GM19023 (cell line): ENCODE results near the gene GNAS.
"Not testable (repeated sequence)": the region's sequence is repeated elsewhere in the genome, so short reads cannot be mapped to it uniquely, and the experiment has no call there.

ENCODE experiments used
- ATAC-seq: cut with Tn5 transposase; IDR thresholded peaks from one replicate; pipeline ENCODE4 v1.9.1; 2021; ENCODE audit warnings: mild to moderate bottlenecking, moderate library complexity; ENCODE audit not compliant: unreplicated experiment

Gene GNAS

DNA sequence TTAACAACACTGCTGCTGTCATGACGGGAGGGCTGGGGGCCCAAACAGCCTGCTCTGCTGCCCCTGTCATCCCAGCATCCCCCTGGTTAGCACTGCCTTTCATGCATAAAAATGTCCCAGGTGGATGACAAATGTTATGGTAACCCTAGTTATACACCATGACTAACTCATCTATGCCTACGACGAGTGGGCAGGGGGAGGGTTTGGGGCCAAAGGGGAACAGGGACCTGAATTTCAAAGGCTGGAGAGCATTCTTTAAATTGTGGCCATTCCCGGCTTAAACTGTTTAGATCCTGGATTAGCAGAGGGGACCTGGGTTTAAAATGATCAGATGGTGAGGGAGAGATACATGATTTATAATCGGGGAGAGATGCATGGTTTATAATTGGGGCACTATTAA is 26.2 kb upstream of the GNAS start:
- ATAC-seq: no peak

DNA sequence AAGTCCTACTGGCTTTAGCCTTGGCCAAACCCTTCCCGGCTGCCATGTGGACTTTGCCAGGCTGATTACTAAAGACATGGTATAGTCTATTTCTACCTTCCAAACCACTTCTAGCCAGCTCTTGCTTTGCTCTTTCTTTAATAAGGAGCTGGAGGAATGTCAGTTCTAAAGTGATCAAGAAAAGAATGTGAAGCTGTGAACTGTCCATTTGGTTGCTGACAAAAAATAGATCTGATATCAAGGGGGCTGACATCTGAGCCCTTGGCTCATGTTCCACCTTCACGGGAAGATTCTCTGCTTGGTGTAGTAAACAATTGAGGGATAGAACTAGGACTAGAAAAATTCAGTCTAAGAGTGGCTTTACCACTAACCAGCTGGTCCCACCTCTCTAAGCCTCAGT is 24.4 kb upstream of the GNAS start:
- ATAC-seq: no peak

GRCh38 chr20:58828804-58829203 is 23.7 kb upstream of the GNAS start:
- not testable (repeated sequence) for ATAC-seq

GRCh38 chr20:58829531-58829941 is 23.0 kb upstream of the GNAS start:
- no peak for ATAC-seq

- no peak for ATAC-seq
Measured at GRCh38 chr20:58832457-58832856, 20.1 kb upstream of the GNAS start.

DNA sequence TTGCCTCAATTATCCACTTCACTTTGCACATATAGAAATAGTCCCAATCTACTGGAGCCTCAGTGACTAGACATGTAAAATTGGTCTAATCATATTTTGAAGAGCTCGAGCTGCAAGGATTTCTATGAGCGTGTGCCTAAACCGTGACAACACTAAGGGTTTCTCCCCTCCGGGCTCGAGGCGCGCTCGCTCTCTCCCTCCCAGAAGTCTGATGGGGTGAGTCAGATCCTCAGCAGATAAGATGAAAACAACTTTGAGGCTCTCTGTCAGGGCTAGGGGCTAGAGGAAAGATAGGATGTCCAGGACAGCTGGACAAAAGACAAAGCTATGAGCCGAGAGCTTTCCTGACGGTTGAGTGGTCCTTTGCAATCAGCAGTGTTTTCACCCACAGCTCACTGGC is 18.6 kb upstream of the GNAS start:
- ATAC-seq: no peak

GRCh38 chr20:58835231-58835630 is 17.3 kb upstream of the GNAS start:
- no peak for ATAC-seq

DNA sequence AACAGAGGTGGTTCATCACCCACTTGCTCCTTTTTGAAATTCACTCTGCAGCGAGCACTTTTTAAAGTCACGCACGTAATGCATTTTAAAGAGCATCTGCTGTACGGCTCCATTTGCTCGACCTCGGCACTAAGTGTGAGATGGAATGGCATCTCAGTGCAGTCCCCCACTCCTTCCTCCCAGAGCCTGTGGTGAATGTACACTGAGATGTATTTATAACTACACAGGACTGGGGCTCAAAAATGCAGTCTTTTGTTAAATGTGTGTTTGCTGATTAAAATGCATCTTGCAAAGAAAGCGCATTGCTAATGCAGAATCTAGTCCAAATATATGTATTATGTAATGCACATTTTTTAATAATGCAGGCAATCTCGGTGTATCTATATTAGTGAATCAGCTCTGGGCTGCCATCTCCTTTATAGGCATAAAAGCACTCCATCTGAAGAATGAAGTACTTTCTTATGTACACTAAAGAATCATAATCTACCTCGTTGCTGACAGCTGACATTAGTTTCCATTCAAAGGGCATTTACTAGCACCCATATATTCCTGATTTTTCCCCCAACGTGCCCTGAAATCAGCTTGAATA is 15.8 kb upstream of the GNAS start:
- ATAC-seq: no peak

DNA sequence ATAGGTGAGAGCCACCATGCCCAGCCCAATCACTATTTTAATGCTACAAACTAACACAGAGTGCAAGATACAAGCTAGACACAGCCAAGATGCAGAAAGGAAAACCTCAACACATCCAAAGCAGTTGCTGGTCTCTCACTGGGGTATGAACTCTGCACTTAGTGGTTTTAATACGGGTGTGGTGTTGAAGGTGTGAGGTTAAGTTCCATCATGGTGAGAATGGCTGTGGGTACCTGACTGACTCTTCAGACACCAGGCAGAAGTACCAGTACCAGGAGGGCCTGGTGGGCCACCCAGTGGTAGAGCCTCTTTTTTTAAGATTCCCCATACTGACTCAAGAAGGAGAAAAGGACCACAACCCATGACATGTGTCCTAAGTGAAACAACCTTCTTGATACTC is 14.8 kb upstream of the GNAS start:
- ATAC-seq: no peak

GRCh38 chr20:58838174-58838573 is 14.3 kb upstream of the GNAS start:
- ATAC-seq: no peak

GRCh38 chr20:58839474-58839874 is 13.0 kb upstream of the GNAS start:
- no peak for ATAC-seq

DNA sequence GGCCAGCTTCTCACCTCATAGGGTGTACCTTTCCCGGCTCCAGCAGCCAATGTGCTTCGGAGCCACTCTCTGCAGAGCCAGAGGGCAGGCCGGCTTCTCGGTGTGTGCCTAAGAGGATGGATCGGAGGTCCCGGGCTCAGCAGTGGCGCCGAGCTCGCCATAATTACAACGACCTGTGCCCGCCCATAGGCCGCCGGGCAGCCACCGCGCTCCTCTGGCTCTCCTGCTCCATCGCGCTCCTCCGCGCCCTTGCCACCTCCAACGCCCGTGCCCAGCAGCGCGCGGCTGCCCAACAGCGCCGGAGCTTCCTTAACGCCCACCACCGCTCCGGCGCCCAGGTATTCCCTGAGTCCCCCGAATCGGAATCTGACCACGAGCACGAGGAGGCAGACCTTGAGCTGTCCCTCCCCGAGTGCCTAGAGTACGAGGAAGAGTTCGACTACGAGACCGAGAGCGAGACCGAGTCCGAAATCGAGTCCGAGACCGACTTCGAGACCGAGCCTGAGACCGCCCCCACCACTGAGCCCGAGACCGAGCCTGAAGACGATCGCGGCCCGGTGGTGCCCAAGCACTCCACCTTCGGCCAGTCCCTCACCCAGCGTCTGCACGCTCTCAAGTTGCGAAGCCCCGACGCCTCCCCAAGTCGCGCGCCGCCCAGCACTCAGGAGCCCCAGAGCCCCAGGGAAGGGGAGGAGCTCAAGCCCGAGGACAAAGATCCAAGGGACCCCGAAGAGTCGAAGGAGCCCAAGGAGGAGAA is 12.3 kb upstream of the GNAS start:
- no peak for ATAC-seq

DNA sequence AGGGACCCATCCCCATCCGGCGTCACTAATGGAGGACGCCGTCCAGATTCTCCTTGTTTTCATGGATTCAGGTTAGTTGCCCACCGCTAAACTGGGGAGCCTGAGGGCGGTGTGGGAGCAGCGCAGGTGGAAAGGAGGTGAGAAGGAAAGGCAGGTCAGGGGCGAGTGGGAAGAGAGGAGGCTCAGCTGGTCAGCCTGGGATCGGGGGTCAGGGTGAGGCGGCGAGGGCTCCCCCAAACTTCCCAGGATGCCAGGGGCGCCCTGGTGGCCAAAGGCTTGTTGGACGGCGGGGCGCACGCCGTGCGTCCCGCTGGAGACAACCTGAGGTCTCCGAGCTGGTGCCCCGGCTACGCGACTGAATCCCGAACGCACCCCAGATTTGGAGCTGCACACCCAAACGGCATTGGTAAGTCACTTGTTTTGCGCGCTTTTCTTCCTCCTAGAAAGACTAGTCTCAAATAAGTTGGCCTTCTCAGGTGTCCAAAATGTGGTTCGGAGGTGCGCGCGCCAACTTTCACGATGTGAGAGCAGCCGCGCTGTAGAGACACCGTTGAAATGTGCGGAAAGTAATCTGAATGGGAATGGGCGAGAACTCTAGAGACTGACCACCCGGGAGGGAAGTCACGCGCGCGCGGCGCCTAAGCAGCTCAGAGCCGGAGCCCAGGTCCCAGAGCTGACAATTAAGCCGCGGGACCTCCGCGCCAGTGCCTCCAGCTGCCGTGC is 11.5 kb upstream of the GNAS start:
- no peak for ATAC-seq

DNA sequence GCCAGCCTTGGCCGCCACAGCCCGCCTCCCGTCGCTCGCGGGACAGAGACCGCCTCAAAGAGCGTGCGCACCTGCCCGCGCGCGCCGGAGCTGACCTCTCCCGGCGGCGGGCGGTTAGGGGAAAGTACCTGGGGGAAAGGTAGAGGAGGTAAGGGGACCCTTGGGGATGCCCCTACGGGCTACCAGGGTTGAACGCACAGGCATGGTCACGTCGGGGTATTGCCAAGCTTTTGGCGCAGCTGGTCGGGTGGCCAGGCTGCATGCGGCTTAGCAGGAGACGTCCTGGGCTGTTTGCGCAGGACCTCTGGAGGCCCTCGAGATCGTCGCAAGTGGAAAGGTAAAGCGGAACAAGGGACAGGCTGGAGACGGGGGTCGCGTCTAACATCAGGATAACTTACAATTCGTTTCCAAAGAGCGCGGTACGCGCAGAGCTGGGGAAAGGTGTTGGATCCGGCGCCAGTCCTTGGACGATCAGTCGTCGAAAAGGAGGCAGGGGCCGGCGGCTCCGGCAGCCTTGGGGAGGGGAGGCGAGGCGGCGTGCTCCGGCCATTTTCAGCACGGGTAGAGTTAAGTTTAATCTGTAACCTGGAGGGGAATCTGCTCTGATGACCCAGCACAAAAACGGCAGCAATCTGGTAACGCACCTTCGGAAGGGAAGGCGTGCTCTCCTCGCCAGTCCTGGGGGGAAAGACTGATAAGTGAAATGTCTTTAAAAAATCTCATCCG is 10.8 kb upstream of the GNAS start:
- ATAC-seq: no peak

- no peak for ATAC-seq
Measured at GRCh38 chr20:58842276-58842675, 10.2 kb upstream of the GNAS start.

GRCh38 chr20:58843128-58843556 is 9.4 kb upstream of the GNAS start:
- no peak for ATAC-seq

DNA sequence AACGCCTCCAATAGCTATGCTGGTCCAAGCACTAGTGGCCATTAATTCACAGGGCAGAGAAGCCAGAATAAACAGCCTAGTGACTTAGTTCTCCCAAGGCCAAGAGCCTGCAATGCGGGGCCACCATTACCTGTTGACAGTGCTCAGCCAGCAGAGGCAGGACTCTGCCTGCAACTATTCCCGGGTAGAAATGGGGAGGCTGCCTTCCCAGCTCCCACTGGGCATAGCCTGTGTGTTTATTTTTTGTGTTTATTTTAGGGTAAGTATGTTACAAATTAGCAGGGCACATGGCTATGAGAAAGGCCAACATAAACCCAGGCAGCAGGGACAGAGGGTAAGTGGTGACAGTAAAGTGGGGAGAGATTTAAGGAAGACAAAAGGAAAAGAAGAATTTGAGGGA is 6.8 kb upstream of the GNAS start:
- ATAC-seq: no peak

- no peak for ATAC-seq
Measured at GRCh38 chr20:58847463-58847862, 5.1 kb upstream of the GNAS start.

GRCh38 chr20:58850693-58851174 is 1.8 kb upstream of the GNAS start, which contains the start of gene GNAS-AS1:
GNAS-AS1 (minus strand) TSS chr20:58850902.
- ATAC-seq: peak; percentile 91

- no peak for ATAC-seq
Measured at GRCh38 chr20:58851221-58851968, 1.1 kb upstream of the GNAS start.
